ENCODE results near the gene TRIP13. TPM values are rescaled to one million over a fixed set of nuclear protein-coding genes. Genes with fewer than 3 reads are reported as not detected.

The TRIP13 gene
- total and polyA plus RNA-seq, 9 of the 15 experiments (the other 6 are each of a cell fraction or from before 2014, with no cell fraction given), result 24.1 to 116 (median 53.2) TPM

DNA sequence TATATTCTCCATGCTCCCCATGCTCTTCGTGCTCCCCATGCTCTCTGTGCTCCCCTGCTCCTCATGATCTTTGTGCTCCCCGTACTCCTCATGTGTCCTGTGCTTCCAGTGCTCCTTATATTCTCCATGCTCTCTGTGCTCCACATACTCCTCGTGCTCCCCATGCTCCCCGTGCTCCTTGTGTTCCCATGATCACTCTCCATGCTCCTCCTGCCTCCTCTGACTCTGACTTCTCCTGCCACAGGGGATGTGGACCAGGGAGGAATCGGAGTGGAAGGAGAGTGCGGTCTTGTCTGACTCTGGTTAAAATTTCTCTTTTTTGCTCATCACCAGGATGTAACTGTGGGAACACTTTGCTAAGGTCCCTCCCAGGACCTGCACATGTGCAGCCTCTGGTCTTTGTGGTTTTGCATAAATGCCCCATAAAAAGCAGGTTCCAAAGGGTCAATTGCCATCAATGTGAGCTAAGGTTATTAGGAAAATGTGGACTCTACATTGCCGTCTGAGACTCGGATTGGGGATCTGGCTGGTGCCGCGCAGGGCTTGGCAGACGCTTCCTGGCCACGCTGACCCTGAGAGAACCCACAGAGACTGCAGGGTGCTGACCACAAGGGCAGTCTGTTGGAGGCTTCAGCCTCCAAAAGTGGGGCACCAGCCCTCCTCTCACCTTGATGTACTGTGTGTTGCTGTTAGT is 52.5 kb downstream of the TRIP13 start:
- H3K27me3 ChIP-seq (ENCODE audit: control insufficient read depth in 2 of 2, insufficient read depth in 2 of 2, low read length in 2 of 2), result peaks cover 23 to 63% of the 10 kb centered on the region in 2 experiments; a peak in 4 of 5 replicates
- no peaks in the 10 kb centered on the region for H3K9me3 ChIP-seq (replicated peaks; ENCODE audit: control insufficient read depth, insufficient read depth, low read depth, low read length)
- BruUV-seq (replicated peaks), result no TSS peak
- peaks cover 10% of the 10 kb centered on the region for H4K20me1 ChIP-seq (replicated peaks; ENCODE audit: control insufficient read depth, insufficient read depth, low read length)
- H3K9ac ChIP-seq (ENCODE audit: insufficient read depth in 1 of 2, low read depth in 2 of 2, low read length in 2 of 2), result no peak overlapping the region
- no peak overlapping the region for H2AFZ ChIP-seq (ENCODE audit: low read depth, low read length)
- H3K4me2 ChIP-seq (ENCODE audit: insufficient read depth, low read length), result no peak overlapping the region
- H3K79me2 ChIP-seq (ENCODE audit: control insufficient read depth, insufficient read depth, low read length), result no peaks in the 10 kb centered on the region
- H3K4me3 ChIP-seq, result no peak overlapping the region
- ATAC-seq (no peak), DNase-seq (ENCODE audit: extremely low read depth in 1 of 4, low spot score in 3 of 4) (no peak), FAIRE-seq (no peak)
- H3K36me3 ChIP-seq (ENCODE audit: control insufficient read depth, insufficient read depth, low read length), result no peaks in the 10 kb centered on the region
- 0 out of 2 replicates have a peak, but pooled peaks have one; percentile 14 for TF ChIP-seq CBFB (CRISPR knock-in tag; IDR thresholded peaks at IDR 0.05)
- TF ChIP-seq ZNF263 (CRISPR knock-in tag; IDR thresholded peaks at IDR 0.05; ENCODE audit: borderline replicate concordance), result peak; percentile 94
- TF ChIP-seq MXI1 (IDR thresholded peaks at IDR 0.05; ENCODE audit: low read depth, low read length), result no peak
- no peak for TF ChIP-seq ZNF75A (CRISPR knock-in tag; IDR thresholded peaks at IDR 0.05)
- ChIA-PET POLR2A (no interaction called here), CTCF (ENCODE audit: low intra/inter-chr PET ratio) (no interaction called here)
- in situ Hi-C loops (cut with MboI) (loop anchor here (25.0 kb wide), 1 partner anchor 692 kb away; no protein-coding TSS in a partner anchor), intact Hi-C loops (cut with micrococcal nuclease) (no loop called here)
- no peaks in the 10 kb centered on the region for H3K9me1 ChIP-seq (ENCODE audit: control insufficient read depth, insufficient read depth, low read length)
- peaks cover 0 to 9% of the 10 kb centered on the region in 2 experiments; a peak in 1 of 5 replicates for H3K4me1 ChIP-seq (replicated peaks in 1 of 2; ENCODE audit: control insufficient read depth in 2 of 2, insufficient read depth in 2 of 2, low read length in 2 of 2)
- WGBS (ENCODE audit: insufficient coverage, low coverage, missing lambda C conversion rate), result 5% methylated on average over 10 of the region's 12 CpGs
- no peak overlapping the region for H3K27ac ChIP-seq (ENCODE audit: extremely low read depth, low read depth, low read length)

Data from K562 (cell line).